MM.1S (cell line): Measurements from ENCODE around the gene P2RX3.

Experiments used
- DNase-seq: peaks from one replicate; pipeline ENCODE4 v3.0.0-alpha.2; 2015
- H2AFZ ChIP-seq: fragments of 300-600 bp; sonication (generic); 2 replicates; pipeline ENCODE4 v1.6.0; 2016; ENCODE audit warnings: antibody characterized with exemption, low read length
- H3F3A ChIP-seq: fragments of 300-600 bp; sonication (generic); 2 replicates; pipeline ENCODE4 v1.6.1; 2016; ENCODE audit warnings: mild to moderate bottlenecking, antibody characterized with exemption, low read length, moderate library complexity, mixed read lengths; ENCODE audit not compliant: insufficient read depth
- H3K27ac ChIP-seq: fragments of 300-600 bp; sonication (generic); 2 replicates; pipeline ENCODE4 v1.5.1; 2016; ENCODE audit warnings: mild to moderate bottlenecking, low read length
- H3K27me3 ChIP-seq: fragments of 300-600 bp; sonication (generic); replicated peaks from 2 replicates; pipeline ENCODE4 v1.6.0; 2016; ENCODE audit warnings: low read length; ENCODE audit not compliant: insufficient read depth
- H3K36me3 ChIP-seq: fragments of 300-600 bp; sonication (generic); replicated peaks from 2 replicates; pipeline ENCODE4 v1.6.1; 2016; ENCODE audit warnings: mild to moderate bottlenecking, low read length, mixed read lengths; ENCODE audit not compliant: insufficient read depth
- H3K4me1 ChIP-seq: fragments of 300-600 bp; sonication (generic); 2 replicates; pipeline ENCODE4 v1.6.1; 2016; ENCODE audit warnings: low read length, mixed read lengths
- H3K4me2 ChIP-seq: fragments of 300-600 bp; sonication (generic); 2 replicates; pipeline ENCODE4 v1.6.0; 2016; ENCODE audit warnings: low read depth, low read length
- H3K4me3 ChIP-seq: fragments of 300-600 bp; sonication (generic); 2 replicates; pipeline ENCODE4 v1.5.1; 2016; ENCODE audit warnings: low read length, mixed read lengths
- H3K79me2 ChIP-seq: fragments of 300-600 bp; sonication (generic); 2 replicates; pipeline ENCODE4 v1.6.1; 2016; ENCODE audit warnings: mixed run types, low read length, mixed read lengths
- H3K9ac ChIP-seq: fragments of 300-600 bp; sonication (generic); 2 replicates; pipeline ENCODE4 v1.6.1; 2016; ENCODE audit warnings: low read length, mixed read lengths
- H3K9me2 ChIP-seq: fragments of 300-600 bp; sonication (generic); replicated peaks from 2 replicates; pipeline ENCODE4 v1.6.1; 2016; ENCODE audit warnings: mild to moderate bottlenecking, low read length, mixed read lengths; ENCODE audit not compliant: insufficient read depth
- H3K9me3 ChIP-seq: fragments of 300-600 bp; sonication (generic); replicated peaks from 2 replicates; pipeline ENCODE4 v1.6.1; 2016; ENCODE audit warnings: mild to moderate bottlenecking, low read length, mixed read lengths; ENCODE audit not compliant: insufficient read depth
- H4K20me1 ChIP-seq: fragments of 300-600 bp; sonication (generic); 2 replicates; pipeline ENCODE4 v1.6.1; 2016; ENCODE audit warnings: mild to moderate bottlenecking, low read length, moderate library complexity, mixed read lengths; ENCODE audit not compliant: insufficient read depth
- CTCF ChIP-seq: fragments of 300-600 bp; sonication (generic); IDR thresholded peaks from 2 replicates; pipeline ENCODE4 v1.5.1; 2016; ENCODE audit warnings: antibody characterized with exemption, low read length, mixed read lengths
- EZH2 ChIP-seq: fragments of 300-600 bp; sonication (generic); optimal IDR thresholded peaks from 2 replicates; pipeline ENCODE3; 2017; ENCODE audit warnings: low read depth, mild to moderate bottlenecking, antibody characterized with exemption, low read length, mixed read lengths
- EZH2phosphoT487 ChIP-seq: fragments of 300-600 bp; sonication (generic); IDR thresholded peaks from 2 replicates; pipeline ENCODE4 v1.6.1; 2018; ENCODE audit warnings: antibody characterized with exemption, low read length

Gene P2RX3

GRCh38 chr11:57303280-57303989 is 34.7 kb upstream of the P2RX3 start:
- no peak for DNase-seq
- Histone ChIP-seq H3K79me2 (no peaks in the 10 kb centered on the region), H3K36me3 (no peaks in the 10 kb centered on the region), H3K9me3 (no peaks in the 10 kb centered on the region), H3K27me3 (no peaks in the 10 kb centered on the region), H3K4me2 (no peak overlapping the region), H3K9ac (no peak overlapping the region), H3K9me2 (no peaks in the 10 kb centered on the region), H3F3A (no peaks in the 10 kb centered on the region), H4K20me1 (no peaks in the 10 kb centered on the region), H3K27ac (no peak overlapping the region), H3K4me3 (no peak overlapping the region), H2AFZ (no peak overlapping the region), H3K4me1 (no peaks in the 10 kb centered on the region)
- no peak for TF ChIP-seq EZH2
- no peak for TF ChIP-seq EZH2phosphoT487
- TF ChIP-seq CTCF: no peak

- DNase-seq: no peak
- H3K36me3 ChIP-seq: no peaks in the 10 kb centered on the region
- H3K79me2 ChIP-seq: no peaks in the 10 kb centered on the region
- no peak overlapping the region for H3K27ac ChIP-seq
- no peak overlapping the region for H3K4me3 ChIP-seq
- no peak overlapping the region for H3K4me2 ChIP-seq
- H4K20me1 ChIP-seq: no peaks in the 10 kb centered on the region
- H3F3A ChIP-seq: no peaks in the 10 kb centered on the region
- no peaks in the 10 kb centered on the region for H3K9me2 ChIP-seq
- no peaks in the 10 kb centered on the region for H3K9me3 ChIP-seq
- H3K27me3 ChIP-seq: no peaks in the 10 kb centered on the region
- no peak overlapping the region for H2AFZ ChIP-seq
- no peak overlapping the region for H3K9ac ChIP-seq
- no peaks in the 10 kb centered on the region for H3K4me1 ChIP-seq
- TF ChIP-seq EZH2phosphoT487 (no peak), CTCF (no peak), EZH2 (no peak)
These were observed 34.1 kb upstream of the P2RX3 start for GRCh38 chr11:57303990-57304579.

GRCh38 chr11:57305523-57305922 is 32.6 kb upstream of the P2RX3 start:
- Histone ChIP-seq H2AFZ (no peak overlapping the region), H3F3A (no peaks in the 10 kb centered on the region), H3K4me3 (no peak overlapping the region), H3K27me3 (no peaks in the 10 kb centered on the region), H3K36me3 (no peaks in the 10 kb centered on the region), H3K4me1 (no peaks in the 10 kb centered on the region), H3K9me3 (no peaks in the 10 kb centered on the region), H3K27ac (no peak overlapping the region), H4K20me1 (no peaks in the 10 kb centered on the region), H3K79me2 (no peaks in the 10 kb centered on the region), H3K4me2 (no peak overlapping the region), H3K9me2 (no peaks in the 10 kb centered on the region), H3K9ac (no peak overlapping the region)
- no peak for TF ChIP-seq CTCF
- DNase-seq: no peak
